Measurements from ENCODE around the gene PRKCI. TPM values are rescaled to one million over a fixed set of nuclear protein-coding genes. Genes with fewer than 3 reads are reported as not detected.

Gene PRKCI
- total RNA-seq, 2 donors from 2014 or later, result 13.5 to 17.6 TPM

DNA sequence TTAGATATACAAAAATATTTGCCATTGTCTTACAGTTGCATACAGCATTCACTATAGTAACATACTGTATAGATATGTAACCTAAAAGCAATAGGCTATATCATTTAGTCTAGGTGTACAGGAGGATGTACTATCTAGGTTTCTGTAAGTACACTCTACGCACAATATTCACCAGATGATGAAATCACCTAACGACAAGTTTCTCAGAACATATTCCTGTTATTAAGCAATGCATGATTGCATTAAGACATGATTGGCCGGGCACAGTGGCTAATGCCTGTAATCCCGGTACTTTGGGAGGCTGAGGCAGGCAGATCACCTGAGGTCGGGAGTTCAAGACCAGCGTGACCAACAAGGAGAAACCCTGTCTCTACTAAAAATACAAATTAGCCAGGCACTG lies 14.5 kb upstream of the PRKCI start:
- intact Hi-C loops (cut with DNase I), result no loop called here
- no peak for DNase-seq
- Histone ChIP-seq H3K4me3 (no peak overlapping the region), H3K9me3 (no peaks in the 10 kb centered on the region), H3K36me3 (replicated peaks in 1 of 2; ENCODE audit: insufficient read depth in 1 of 2, low read depth in 2 of 2) (no peaks in the 10 kb centered on the region), H3K27me3 (no peaks in the 10 kb centered on the region), H3K27ac (no peak overlapping the region), H3K4me1 (no peaks in the 10 kb centered on the region)
- ATAC-seq, result no peak
- 62 to 73% methylated on average over 6 of the region's 6 CpGs for WGBS, 2 donors
- TF ChIP-seq POLR2A (IDR thresholded peaks at IDR 0.05) (no peak), CTCF (IDR thresholded peaks at IDR 0.05) (no peak)

DNA sequence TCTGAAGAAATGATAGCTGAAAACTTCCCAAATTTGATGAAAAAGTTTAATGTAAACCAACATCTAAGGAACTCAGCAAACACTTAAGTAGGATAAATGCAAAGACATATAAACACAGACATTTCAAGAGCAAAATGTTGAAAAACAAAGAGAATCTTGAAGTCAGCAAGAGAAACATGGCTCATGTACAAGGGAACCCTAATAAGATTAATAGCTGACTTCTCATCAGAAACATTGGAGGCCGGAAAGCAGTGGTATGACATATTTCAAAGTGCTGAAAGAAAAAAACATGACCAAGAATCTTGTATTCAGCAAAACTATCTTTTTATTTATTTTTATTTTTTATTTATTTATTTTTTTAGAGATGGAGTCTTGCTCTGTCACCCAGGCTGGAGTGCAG lies 10.6 kb upstream of the PRKCI start:
- Histone ChIP-seq H3K4me3 (no peak overlapping the region), H3K9me3 (no peaks in the 10 kb centered on the region), H3K36me3 (replicated peaks in 1 of 2; ENCODE audit: insufficient read depth in 1 of 2, low read depth in 2 of 2) (no peaks in the 10 kb centered on the region), H3K4me1 (no peaks in the 10 kb centered on the region), H3K27ac (no peak overlapping the region), H3K27me3 (no peaks in the 10 kb centered on the region)
- intact Hi-C loops (cut with DNase I), result no loop called here
- DNase-seq (no peak), ATAC-seq (no peak)
- 95 to 96% methylated on average over 1 of the region's 1 CpG for WGBS, 2 donors
- TF ChIP-seq POLR2A (IDR thresholded peaks at IDR 0.05) (no peak), CTCF (IDR thresholded peaks at IDR 0.05) (no peak)

DNA sequence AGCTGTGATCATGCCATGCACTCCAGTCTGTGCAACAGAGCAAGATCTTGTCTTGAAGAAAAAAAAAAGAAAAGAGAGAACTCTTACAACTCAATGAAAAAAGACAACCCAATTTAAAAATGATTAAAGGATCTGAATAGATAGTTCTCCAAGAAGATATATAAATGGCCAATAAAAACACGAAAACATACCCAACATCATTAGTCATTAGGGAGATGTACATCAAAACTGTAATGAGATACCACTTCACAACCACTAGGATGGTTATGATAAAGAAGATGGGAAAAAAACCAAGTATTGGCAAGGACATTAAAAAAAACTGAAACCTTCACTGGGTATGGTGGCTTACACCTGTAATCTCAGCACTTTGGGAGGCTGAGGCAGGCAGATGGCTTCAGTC lies 2.4 kb upstream of the PRKCI start:
- DNase-seq (no peak), ATAC-seq (no peak)
- H3K27ac ChIP-seq, result no peak overlapping the region
- intact Hi-C loops (cut with DNase I), result no loop called here
- WGBS, 2 donors, result 75 to 89% methylated on average over 1 of the region's 1 CpG
- H3K4me3 ChIP-seq, result no peak overlapping the region
- TF ChIP-seq CTCF (IDR thresholded peaks at IDR 0.05) (no peak), POLR2A (IDR thresholded peaks at IDR 0.05) (no peak)
- H3K9me3 ChIP-seq, result no peaks in the 10 kb centered on the region
- H3K4me1 ChIP-seq, result no peaks in the 10 kb centered on the region
- H3K27me3 ChIP-seq, result no peaks in the 10 kb centered on the region
- H3K36me3 ChIP-seq (replicated peaks in 1 of 2; ENCODE audit: insufficient read depth in 1 of 2, low read depth in 2 of 2), result no peaks in the 10 kb centered on the region

DNA sequence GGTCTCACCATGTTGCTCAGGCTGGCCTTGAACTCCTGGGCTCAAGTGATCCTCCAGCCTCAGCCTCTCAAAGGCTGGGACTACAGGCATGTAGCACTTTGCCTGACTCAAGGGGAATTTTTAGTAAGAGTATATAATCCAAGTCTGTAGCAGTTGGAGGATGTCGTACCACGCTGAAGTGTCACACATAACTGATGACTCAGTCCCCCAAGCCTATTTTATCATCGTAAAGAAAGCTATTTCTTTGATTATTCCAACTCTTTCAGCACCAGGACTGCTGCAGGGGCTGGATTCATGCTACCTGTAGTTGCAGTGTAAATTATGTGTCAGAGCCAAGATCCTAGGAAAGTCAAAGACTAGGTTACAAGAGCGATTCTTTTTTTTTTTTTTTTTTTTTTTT lies 1.4 kb upstream of the PRKCI start:
- Histone ChIP-seq H3K4me3 (no peak overlapping the region), H3K9me3 (no peaks in the 10 kb centered on the region), H3K27ac (no peak overlapping the region), H3K36me3 (replicated peaks in 1 of 2; ENCODE audit: insufficient read depth in 1 of 2, low read depth in 2 of 2) (no peaks in the 10 kb centered on the region), H3K27me3 (no peaks in the 10 kb centered on the region), H3K4me1 (no peaks in the 10 kb centered on the region)
- DNase-seq (no peak), ATAC-seq (no peak)
- 82 to 84% methylated on average over 4 of the region's 4 CpGs for WGBS, 2 donors
- intact Hi-C loops (cut with DNase I), result no loop called here
- TF ChIP-seq CTCF (IDR thresholded peaks at IDR 0.05), result no peak
- TF ChIP-seq POLR2A (IDR thresholded peaks at IDR 0.05), result no peak

DNA sequence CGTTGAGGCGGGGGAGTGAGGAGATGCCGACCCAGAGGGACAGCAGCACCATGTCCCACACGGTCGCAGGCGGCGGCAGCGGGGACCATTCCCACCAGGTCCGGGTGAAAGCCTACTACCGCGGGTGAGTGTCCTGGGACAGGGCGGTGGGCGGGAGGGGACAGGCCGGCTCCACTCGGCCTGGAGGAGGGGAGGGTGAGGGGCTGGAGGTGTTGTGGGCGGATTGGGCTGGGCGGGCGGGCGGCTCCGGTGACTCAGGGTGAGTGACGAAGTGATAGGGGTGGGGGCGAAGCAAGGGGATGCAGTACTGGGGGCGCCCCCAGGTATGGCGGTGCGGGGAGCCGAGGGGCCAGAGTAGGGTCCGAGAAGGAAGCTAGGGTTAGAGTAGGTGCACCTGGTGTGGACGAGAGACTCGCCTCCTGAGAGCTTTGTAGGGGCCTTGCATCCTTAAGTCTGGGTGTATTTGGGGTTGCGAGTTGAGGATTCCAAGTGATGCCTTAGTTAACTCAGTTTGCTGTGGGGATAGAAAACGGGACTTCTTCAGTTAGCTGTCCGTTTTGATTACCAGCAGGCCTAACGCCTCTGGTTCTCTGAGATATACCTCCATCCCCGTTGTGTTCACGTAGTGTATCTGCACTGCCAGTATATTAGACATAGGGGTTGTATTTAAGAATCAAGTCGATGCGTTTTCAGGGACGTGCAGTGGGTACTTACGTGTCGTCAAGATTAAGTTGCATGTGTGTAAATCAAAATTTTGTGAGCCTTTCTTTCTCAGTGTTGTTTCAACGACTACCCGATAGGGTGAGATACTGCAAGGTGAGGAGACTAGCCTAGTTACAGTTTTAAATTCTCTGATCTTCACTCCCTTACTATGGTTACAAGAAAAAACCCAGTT lies 670 bp downstream of the PRKCI start:
- intact Hi-C loops (cut with DNase I), result no loop called here
- ATAC-seq, result peak; percentile 46
- H3K4me1 ChIP-seq, result no peaks in the 10 kb centered on the region
- TF ChIP-seq POLR2A (IDR thresholded peaks at IDR 0.05) (peak in 1 of 3 donors; percentile 6), CTCF (IDR thresholded peaks at IDR 0.05) (peak in 2 of 7 experiments; percentile 16 to 21)
- H3K27me3 ChIP-seq, result no peaks in the 10 kb centered on the region
- no peaks in the 10 kb centered on the region for H3K36me3 ChIP-seq (replicated peaks in 1 of 2; ENCODE audit: insufficient read depth in 1 of 2, low read depth in 2 of 2)
- WGBS, 2 donors, result 1 to 5% methylated on average over 27 to 41 of the region's 42 CpGs
- H3K4me3 ChIP-seq, result peak overlapping the region; percentile 74 to 79
- peak overlapping the region; percentile 87 to 93 (median 92) for H3K27ac ChIP-seq
- DNase-seq, result peak; percentile 33 to 50 (median 47)
- H3K9me3 ChIP-seq, result no peaks in the 10 kb centered on the region
